Caco-2 (cell line): ENCODE results near the gene GRID1. TPM values are rescaled to one million over a fixed set of nuclear protein-coding genes. Genes with fewer than 3 reads are reported as not detected.

Experiments
- BruUV-seq: library from RNA; stranded (reverse); fragments of 400-500 nt; replicated peaks from 2 replicates; lab custom pipeline; 2021; lab: Mats Ljungman, UMichigan
- CTCF ChIA-PET: fragments of 300-600 bp; sonication (Branson Sonifier 250); formaldehyde crosslinking; loops from one replicate; lab custom pipeline; 2022; ENCODE audit warnings: antibody characterized with exemption; lab: Charles Lee
- POLR2A ChIA-PET: fragments of 300-600 bp; sonication (Branson Sonifier 250); formaldehyde crosslinking; loops from one replicate; lab custom pipeline; 2022; ENCODE audit warnings: antibody characterized with exemption; lab: Charles Lee
- DNase-seq, 2 experiments: peaks; one replicate each; pipeline versions ENCODE4 v3.0.0 to v3.0.0-alpha.2; 2020 to 2022
- H3K27me3 ChIP-seq: replicated peaks from 2 replicates; pipeline ENCODE4 v1.6.0; 2011; ENCODE audit warnings: low read length; ENCODE audit not compliant: control insufficient read depth, insufficient read depth
- H3K36me3 ChIP-seq: 2 replicates; pipeline ENCODE4 v1.5.1; 2011; ENCODE audit warnings: low read length; ENCODE audit not compliant: control insufficient read depth, insufficient read depth
- H3K4me1 ChIP-seq: fragments of 250-450 bp; sonication (Bioruptor Pico); 2 replicates; pipeline ENCODE4 v1.5.1; 2020; ENCODE audit warnings: mild to moderate bottlenecking
- H3K4me3 ChIP-seq: 2 replicates; pipeline ENCODE4 v1.5.1; 2011; ENCODE audit warnings: low read depth, mild to moderate bottlenecking, control low read depth, low read length
- H3K9me3 ChIP-seq: fragments of 250-450 bp; sonication (Bioruptor Pico); 2 replicates; pipeline ENCODE4 v1.5.1; 2020; ENCODE audit warnings: mild to moderate bottlenecking, moderate library complexity
- H3K27ac Mint-ChIP-seq: one replicate; pipeline ENCODE4 v1.8.0; 2022; ENCODE audit warnings: mixed read lengths; ENCODE audit not compliant: unreplicated experiment
- H3K27me3 Mint-ChIP-seq: one replicate; pipeline ENCODE4 v1.8.0; 2022; ENCODE audit warnings: mixed read lengths; ENCODE audit not compliant: insufficient read depth, unreplicated experiment
- H3K36me3 Mint-ChIP-seq: one replicate; pipeline ENCODE4 v1.8.0; 2022; ENCODE audit warnings: mild to moderate bottlenecking, mixed read lengths; ENCODE audit not compliant: insufficient read depth, unreplicated experiment
- H3K4me1 Mint-ChIP-seq: one replicate; pipeline ENCODE4 v1.8.0; 2022; ENCODE audit warnings: low read depth, mixed read lengths; ENCODE audit not compliant: unreplicated experiment
- H3K4me3 Mint-ChIP-seq: one replicate; pipeline ENCODE4 v1.8.0; 2022; ENCODE audit warnings: mild to moderate bottlenecking, moderate library complexity, mixed read lengths; ENCODE audit not compliant: unreplicated experiment
- H3K9me3 Mint-ChIP-seq: one replicate; pipeline ENCODE4 v1.8.0; 2022; ENCODE audit warnings: mixed read lengths; ENCODE audit not compliant: unreplicated experiment
- CTCF ChIP-seq, 2 experiments: fragments of 200-600 bp in 1 of 2; IDR thresholded peaks; 1 replicate in 1 of 2; 2 replicates in 1 of 2; pipeline versions ENCODE4 v1.5.1 to v1.8.0; 2011 to 2022; ENCODE audit warnings: antibody characterized with exemption in 1 of 2, control low read depth in 1 of 2, inconsistent platforms in 1 of 2, low read depth in 1 of 2, low read length in 1 of 2, mild to moderate bottlenecking in 1 of 2, moderate library complexity in 1 of 2; ENCODE audit not compliant: insufficient read depth in 1 of 2, severe bottlenecking in 1 of 2, unreplicated experiment in 1 of 2
- intact Hi-C: fragments of 100-400 bp; cut with micrococcal nuclease; formaldehyde crosslinking; loops from one replicate; pipeline ENCODE4 v1.10.0; 2022; ENCODE audit not compliant: unreplicated experiment
- total RNA-seq: library from RNA; stranded (reverse); gene quantifications from 2 replicates; pipeline ENCODE4 v1.2.3, GENCODE V29; 2022

The GRID1 gene
- total RNA-seq, 1 experiment from 2014 or later = 8.0 TPM

- Mint-ChIP-seq H3K27ac (no peak overlapping the region), H3K27me3 (peaks cover 4% of the 10 kb centered on the region), H3K4me3 (no peak overlapping the region), H3K4me1 (peaks cover 3% of the 10 kb centered on the region), H3K36me3 (no peaks in the 10 kb centered on the region), H3K9me3 (no peaks in the 10 kb centered on the region)
- Histone ChIP-seq H3K9me3 (no peaks in the 10 kb centered on the region), H3K36me3 (no peaks in the 10 kb centered on the region), H3K27me3 (no peaks in the 10 kb centered on the region), H3K4me3 (no peak overlapping the region), H3K4me1 (no peaks in the 10 kb centered on the region)
- no TSS peak for BruUV-seq
- DNase-seq = no peak
- intact Hi-C loops = no loop called here
- no peak for TF ChIP-seq CTCF (IDR thresholded peaks at IDR 0.05; ENCODE audit: insufficient read depth in 1 of 2, low read depth in 1 of 2, low read length in 1 of 2, severe bottlenecking in 1 of 2, unreplicated experiment in 1 of 2)
- CTCF ChIA-PET = no interaction called here
- POLR2A ChIA-PET = interaction anchor here (0.6 kb wide), 1 partner anchor 115 kb away, joined by 5 read pairs; no protein-coding TSS in a partner anchor
These were observed 26.8 kb upstream of the GRID1 start for GRCh38 chr10:86393362-86393761.

GRCh38 chr10:86392723-86393094 is 26.1 kb upstream of the GRID1 start:
- no peak for TF ChIP-seq CTCF (IDR thresholded peaks at IDR 0.05; ENCODE audit: insufficient read depth in 1 of 2, low read depth in 1 of 2, low read length in 1 of 2, severe bottlenecking in 1 of 2, unreplicated experiment in 1 of 2)
- Histone ChIP-seq H3K27me3 (no peaks in the 10 kb centered on the region), H3K4me3 (no peak overlapping the region), H3K36me3 (no peaks in the 10 kb centered on the region), H3K9me3 (no peaks in the 10 kb centered on the region), H3K4me1 (no peaks in the 10 kb centered on the region)
- H3K27me3 Mint-ChIP-seq = peaks cover 7% of the 10 kb centered on the region
- ChIA-PET POLR2A (interaction anchor here (0.6 kb wide), 1 partner anchor 116 kb away, joined by 5 read pairs; no protein-coding TSS in a partner anchor), CTCF (no interaction called here)
- H3K27ac Mint-ChIP-seq = no peak overlapping the region
- DNase-seq = no peak
- H3K9me3 Mint-ChIP-seq = no peaks in the 10 kb centered on the region
- BruUV-seq = no TSS peak
- H3K36me3 Mint-ChIP-seq = no peaks in the 10 kb centered on the region
- H3K4me3 Mint-ChIP-seq = no peak overlapping the region
- intact Hi-C loops = no loop called here
- H3K4me1 Mint-ChIP-seq = peaks cover 6% of the 10 kb centered on the region

- Mint-ChIP-seq H3K4me3 (no peak overlapping the region), H3K27ac (no peak overlapping the region), H3K36me3 (no peaks in the 10 kb centered on the region), H3K27me3 (peaks cover 7% of the 10 kb centered on the region), H3K4me1 (peaks cover 6% of the 10 kb centered on the region), H3K9me3 (no peaks in the 10 kb centered on the region)
- ChIA-PET CTCF (no interaction called here), POLR2A (no interaction called here)
- no peaks in the 10 kb centered on the region for H3K9me3 ChIP-seq
- TF ChIP-seq CTCF (IDR thresholded peaks at IDR 0.05; ENCODE audit: insufficient read depth in 1 of 2, low read depth in 1 of 2, low read length in 1 of 2, severe bottlenecking in 1 of 2, unreplicated experiment in 1 of 2) = no peak
- DNase-seq = no peak
- no peak overlapping the region for H3K4me3 ChIP-seq
- intact Hi-C loops = no loop called here
- H3K36me3 ChIP-seq = no peaks in the 10 kb centered on the region
- no peaks in the 10 kb centered on the region for H3K27me3 ChIP-seq
- no TSS peak for BruUV-seq
- H3K4me1 ChIP-seq = no peaks in the 10 kb centered on the region
These were observed 25.6 kb upstream of the GRID1 start for GRCh38 chr10:86391986-86392722.
